Activated CD8-positive, alpha-beta memory T cell treated with anti-CD3 and anti-CD28 coated beads, Interleukin-2, amount 50 U/mL, for 24 hours (primary cell): ENCODE data around the gene PARP3.
A peak's percentile ranks its signal among the peaks of the same experiment; 100 is the strongest.
"Not testable (repeated sequence)": the region's sequence is repeated elsewhere in the genome, so short reads cannot be mapped to it uniquely, and the experiment has no call there.

Source experiments
- DNase-seq: peaks from one replicate; pipeline ENCODE4 v3.0.0-alpha.2; 2020; ENCODE audit errors: extremely low read depth

PARP3 gene

DNA sequence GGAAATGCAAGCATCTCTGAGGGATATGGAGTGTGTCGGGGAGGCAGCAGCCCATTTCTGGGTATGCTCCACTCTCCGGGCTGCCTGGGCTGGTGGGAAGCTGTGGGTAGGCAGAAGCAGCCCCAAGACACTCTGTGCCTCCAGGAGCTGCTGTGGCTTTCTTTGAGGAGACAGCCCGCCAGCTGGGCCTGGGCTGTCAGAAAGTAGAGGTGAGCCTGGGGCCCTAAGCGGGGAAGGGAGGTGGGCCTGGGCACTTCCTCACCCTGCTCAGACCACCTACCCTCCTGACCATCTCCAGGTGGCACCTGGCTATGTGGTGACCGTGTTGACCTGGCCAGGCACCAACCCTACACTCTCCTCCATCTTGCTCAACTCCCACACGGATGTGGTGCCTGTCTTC lies 42.9 kb downstream of the PARP3 start:
- no peak for DNase-seq

GRCh38 chr3:51986010-51986947 lies 44.1 kb downstream of the PARP3 start:
- DNase-seq = no peak

GRCh38 chr3:51987568-51987967 lies 45.4 kb downstream of the PARP3 start:
- DNase-seq = no peak

- DNase-seq = no peak
These were observed 46.4 kb downstream of the PARP3 start for GRCh38 chr3:51988286-51989146.

DNA sequence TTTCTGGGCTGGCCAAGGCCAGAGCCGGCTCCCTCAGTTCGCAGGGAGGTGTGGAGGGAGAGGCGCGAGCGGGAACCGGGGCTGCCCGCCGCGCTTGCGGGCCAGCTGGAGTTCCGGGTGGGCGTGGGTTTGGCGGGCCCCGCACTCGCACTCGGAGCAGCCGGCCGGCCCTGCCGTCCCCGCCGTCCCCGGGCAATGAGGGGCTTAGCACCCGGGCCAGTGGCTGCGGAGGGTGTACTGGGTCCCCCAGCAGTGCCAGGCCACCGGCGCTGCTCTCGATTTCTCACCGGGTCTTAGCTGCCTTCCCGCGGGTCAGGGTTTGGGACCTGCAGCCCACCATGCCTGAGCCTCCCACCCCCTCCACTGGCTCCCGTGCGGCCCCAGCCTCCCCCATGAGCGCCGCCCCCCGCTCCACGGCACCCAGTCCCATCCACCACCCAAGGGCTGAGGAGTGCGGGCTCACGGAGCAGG lies 48.4 kb downstream of the PARP3 start:
- DNase-seq = not testable (repeated sequence)

DNA sequence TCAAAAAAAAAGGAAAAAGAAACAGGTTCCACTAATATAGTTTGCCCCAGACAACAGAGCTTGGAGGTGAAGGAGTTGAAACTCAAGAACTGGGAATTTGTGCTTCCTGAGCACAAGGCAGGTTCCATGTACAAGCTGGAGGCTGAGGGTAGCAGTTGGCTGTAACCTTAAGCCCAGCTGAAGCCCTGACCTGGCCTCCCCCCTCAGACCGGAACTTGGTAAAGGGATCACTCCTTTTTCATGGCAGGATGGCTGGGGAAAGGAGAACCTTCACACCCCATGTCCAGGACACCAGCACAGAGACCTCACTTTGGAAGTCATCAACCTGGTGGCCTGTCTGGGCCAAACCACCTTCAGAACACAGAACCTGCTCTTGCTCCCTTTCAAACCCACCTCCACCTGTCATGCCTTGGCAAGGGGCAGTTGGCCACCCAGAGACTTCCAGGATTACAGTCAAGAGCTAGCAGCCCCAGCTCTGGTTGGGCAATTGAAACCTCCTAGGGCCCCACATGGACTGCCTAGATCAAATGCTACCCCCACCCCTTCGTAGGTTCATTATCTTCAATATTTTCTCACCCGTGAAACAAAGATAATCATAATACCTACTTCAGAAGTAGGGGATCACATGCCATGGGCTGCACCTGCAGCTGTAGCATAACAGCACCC lies 50.0 kb downstream of the PARP3 start:
- no peak for DNase-seq

GRCh38 chr3:51993657-51994056 lies 51.5 kb downstream of the PARP3 start:
- not testable (repeated sequence) for DNase-seq

DNA sequence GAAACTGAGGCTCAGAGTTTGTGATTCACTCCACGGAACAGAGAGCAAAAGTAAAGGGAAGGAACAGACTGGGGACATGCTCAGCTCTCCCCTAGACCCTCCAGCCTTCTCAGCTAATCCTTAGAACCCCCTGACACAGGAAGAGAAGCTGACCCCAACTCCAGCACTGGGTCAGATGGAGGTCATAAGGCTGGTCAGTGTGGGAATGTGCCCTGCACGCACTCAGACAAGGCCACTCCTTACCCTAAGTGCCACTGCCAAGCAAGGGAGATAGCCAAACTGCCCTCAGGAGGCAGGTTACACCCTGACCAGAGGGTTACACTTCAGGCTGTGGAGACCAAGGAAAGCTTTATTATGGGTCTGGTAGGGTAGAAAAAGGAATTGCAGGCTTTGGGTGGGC lies 52.4 kb downstream of the PARP3 start:
- DNase-seq = no peak

DNA sequence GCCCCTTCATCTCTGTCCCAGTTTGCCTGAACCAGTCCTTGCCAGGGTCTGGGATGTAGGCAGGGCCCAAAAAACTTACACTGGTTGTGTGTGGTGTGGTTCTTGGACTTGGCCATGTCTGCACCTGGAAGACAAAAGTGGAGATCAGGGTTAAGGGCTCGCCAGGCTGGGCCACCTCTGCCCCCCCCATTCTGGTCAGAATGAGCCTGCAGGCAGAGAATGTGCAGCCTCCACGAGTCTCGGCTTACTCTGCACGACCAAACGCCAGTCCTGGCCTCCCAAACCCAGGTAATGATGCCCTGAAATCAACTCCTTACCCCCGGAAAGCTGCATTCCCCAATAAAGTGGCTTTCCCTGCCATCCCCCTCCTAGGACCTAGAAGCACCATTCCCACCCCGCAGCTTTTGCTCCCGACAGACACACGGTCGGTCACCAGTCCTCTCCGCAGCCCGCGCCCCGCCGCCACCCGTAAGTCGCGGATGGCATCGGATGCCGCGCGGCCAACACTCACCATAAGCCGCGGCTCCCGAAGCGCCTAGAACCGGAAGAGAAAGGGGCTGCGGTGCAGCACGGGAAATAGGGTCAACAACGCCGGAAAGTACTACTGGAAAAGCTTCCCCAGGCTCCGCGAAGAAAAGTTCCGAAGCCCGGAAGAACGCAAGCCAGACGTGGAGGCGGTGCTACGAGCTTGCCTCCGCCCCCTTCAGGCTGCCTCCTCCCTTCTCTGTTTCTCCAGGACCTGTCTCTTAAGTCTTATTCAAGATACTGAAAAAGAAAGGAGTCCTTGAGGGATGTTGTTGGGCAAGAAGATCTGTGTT lies 53.4 kb downstream of the PARP3 start, which contains the start of gene RPL29:
RPL29 (minus strand) TSS at position 550 of the 818 bp plus-strand sequence; CDS start at position 116, 434 bp downstream.
- DNase-seq = peak; percentile 85

DNA sequence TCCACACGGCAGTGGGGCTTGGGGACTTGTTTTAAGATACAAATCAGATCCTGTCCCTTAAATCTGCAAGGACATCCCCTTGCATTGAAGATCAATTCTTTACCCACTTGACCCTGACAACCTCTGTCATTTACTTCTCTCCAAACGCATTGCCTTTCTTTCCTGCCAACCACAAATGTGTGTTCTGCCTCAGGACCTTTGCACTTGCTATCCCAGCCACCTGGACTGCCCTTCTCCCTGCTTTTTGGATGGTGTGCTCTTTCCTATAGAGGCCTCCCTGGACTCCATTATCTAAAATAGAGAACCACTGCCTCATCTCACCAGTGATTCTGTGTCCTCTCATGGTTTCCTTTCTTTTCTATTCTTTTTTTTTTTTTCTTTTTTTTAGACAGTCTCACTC lies 55.0 kb downstream of the PARP3 start:
- DNase-seq = no peak

DNA sequence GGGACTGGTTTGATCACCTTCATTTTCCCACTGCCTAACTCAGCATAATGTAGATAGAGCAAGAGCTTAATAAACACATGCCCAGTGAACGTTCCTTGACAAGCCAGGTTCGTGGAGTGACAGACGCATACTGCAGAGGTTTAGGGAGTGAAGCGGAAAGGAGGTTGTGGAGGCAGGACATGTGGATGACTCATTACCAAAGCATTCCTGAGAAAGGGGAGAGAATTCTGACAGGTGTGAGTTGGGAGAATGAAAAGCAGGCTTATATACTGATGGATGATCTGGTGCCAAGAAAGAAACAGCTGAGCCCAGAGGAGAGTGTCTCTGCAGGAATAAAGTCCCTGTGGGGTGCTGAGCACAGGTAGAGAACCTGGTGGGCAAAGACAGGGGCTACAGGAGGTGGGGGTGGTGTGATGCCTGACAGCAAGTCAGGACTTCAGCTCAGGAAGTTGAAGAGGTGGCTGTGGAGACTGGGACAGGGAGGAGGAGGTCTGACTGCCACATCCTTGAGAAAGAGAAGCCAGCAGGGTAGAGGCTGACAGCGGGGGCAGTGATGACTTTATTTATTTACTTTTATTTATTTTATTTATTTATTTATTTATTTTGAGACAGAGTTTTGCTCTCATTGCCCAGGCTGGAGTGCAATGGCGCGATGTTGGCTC lies 55.9 kb downstream of the PARP3 start:
- DNase-seq = no peak
